Amniotic epithelial cell (primary cell): ENCODE data around the gene SCYGR5.
"Not testable (repeated sequence)": the region's sequence is repeated elsewhere in the genome, so short reads cannot be mapped to it uniquely, and the experiment has no call there.

ENCODE experiments used
- DNase-seq: peaks from one replicate; pipeline ENCODE4 v3.0.0-alpha.2; 2010; ENCODE audit warnings: low read depth

The SCYGR5 gene

GRCh38 chr2:227673620-227674019, 7.0 kb downstream of the SCYGR5 start:
- not testable (repeated sequence) for DNase-seq

- peak; percentile 53 for DNase-seq
These were observed 7.9 kb downstream of the SCYGR5 start for GRCh38 chr2:227674485-227674884.

DNA sequence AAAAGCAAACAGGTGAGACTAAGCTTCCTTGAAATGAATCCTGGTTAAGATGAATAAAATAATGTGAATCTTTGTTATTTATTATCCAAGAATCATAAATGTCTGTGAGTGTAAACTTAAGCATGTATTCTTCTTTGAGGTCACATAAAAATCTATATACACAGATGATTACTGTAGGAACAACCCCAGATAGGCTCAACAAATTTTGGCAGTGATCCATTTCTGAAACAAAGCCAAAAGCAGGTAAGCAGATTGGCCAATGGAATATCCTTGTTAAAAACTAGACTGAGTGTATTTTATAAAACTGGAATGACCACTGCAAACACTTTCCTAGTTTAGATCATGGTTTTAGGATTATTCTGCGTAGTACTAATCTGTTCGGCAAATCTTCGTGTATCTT, 11.3 kb downstream of the SCYGR5 start:
- no peak for DNase-seq

DNA sequence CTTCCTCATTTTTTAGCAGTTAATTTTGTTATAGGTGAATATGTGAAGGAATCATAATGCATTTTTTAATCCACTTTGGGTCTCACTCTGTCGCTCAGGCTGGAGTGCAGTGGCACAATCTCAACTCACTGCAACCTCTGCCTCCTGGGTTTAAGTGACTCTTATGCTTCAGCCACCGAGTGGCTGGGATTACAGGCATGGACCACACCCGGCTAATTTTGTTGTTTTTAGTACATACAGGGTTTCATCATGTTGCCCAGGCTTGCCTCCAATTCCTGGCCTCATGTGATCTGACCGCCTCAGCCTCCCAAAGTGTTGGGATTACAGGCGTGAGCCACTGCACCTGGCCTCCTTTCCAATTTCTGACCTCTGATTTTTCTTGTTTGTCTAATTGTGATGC, 17.7 kb downstream of the SCYGR5 start:
- DNase-seq = no peak

- DNase-seq = no peak
These were observed 20.6 kb downstream of the SCYGR5 start for GRCh38 chr2:227687189-227687588.

- DNase-seq = no peak
These were observed 30.5 kb downstream of the SCYGR5 start for GRCh38 chr2:227696990-227697679.

DNA sequence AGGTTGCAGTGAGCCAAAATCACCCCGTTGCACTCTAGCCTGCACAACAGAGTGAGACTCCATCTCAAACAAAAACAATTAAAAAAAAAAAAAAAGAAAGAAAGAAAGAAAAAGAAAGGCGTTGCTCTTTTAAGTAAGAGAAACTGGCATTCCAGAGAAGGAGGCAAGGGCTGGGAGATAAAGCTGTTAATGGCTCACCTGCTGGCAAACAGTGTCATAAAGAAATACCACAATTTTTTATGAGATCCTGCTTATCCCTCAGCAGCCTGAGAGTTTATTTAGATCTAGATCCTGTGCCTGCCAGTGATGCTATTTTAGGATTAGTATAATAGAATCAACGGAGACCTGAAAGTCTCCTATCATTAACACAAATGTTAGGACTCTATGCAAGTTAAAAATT, 35.0 kb downstream of the SCYGR5 start:
- DNase-seq = no peak

DNA sequence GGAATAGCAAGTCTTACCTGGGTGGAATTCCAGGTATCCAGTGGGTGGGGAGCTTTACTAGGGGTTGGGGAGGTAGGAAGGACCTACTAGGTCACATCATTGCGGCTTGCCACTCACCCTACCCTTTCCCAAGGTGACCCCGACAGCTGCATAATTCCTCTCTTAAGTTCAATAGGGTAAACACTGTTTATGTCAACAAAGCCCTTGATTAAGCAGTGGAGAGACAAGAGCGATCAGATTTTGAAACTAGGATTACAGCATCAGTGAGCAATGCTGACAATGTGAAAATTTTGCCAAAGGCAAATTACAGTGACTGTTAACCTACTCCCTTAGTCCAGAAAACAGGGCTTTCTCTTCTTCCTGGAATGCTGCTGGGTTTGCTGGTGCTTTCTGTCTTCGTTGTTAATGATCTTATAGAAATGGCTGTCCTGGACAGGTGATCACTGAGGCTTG, 36.7 kb downstream of the SCYGR5 start:
- peak; percentile 56 for DNase-seq

DNA sequence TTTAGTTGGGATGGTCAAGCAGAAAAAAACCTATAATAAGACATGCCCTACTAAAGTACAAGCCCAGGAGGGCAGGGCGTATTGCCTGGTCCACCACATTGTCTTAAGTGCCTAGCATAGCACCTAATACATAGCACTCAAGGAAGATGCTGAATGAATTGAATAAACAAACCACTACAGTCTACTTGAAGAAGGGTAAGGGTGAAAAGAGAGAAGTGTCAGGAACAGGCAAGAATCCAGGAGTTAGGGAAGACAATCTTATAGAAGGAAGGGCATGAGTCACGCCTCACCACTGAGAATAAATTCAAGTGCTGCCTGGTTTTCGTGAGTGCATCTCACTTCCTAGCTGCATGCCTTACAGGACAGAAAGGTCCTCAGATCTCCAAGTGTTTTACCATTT, 37.4 kb downstream of the SCYGR5 start:
- peak; percentile 51 for DNase-seq

- DNase-seq = no peak
These were observed 40.3 kb downstream of the SCYGR5 start for GRCh38 chr2:227706859-227707258.

DNA sequence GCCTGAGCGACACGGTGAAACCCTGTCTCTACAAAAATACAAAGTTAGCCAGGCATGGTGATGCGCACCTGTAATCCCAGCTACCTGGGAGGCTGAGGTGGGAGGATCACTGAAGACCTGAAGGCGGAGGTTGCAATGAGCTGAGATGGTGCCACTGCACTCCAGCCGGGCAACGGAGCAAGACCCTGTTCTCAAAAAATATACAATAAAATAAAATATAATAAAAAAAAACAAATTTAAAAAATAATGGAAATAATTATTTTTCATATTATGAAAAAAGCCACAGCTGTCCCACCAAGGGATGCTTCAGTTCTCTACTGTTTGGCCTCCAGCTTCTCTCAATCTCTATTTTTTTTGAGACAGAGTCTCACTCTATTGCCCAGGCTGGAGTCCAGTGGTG, 40.8 kb downstream of the SCYGR5 start:
- DNase-seq = no peak

DNA sequence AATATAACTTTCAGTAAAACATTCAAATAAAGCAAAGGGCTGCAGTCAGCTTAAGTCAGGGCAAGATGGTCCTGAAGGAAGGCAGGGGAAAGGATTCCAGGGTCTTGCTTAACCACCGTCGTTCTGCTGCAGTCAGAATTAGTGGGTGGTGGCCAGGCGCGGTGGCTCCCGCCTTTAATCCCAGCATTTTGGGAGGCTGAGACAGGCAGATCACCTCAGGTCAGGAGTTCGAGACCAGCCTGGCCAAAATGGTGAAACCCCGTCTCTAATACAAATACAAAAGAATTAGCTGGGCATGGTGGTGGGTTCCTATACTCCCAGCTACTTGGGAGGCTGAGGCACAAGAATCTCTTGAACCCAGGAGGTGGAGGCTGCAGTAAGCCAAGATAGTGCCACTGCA, 44.4 kb downstream of the SCYGR5 start:
- DNase-seq = no peak

GRCh38 chr2:227713291-227713690, 46.7 kb downstream of the SCYGR5 start:
- DNase-seq = peak; percentile 39

DNA sequence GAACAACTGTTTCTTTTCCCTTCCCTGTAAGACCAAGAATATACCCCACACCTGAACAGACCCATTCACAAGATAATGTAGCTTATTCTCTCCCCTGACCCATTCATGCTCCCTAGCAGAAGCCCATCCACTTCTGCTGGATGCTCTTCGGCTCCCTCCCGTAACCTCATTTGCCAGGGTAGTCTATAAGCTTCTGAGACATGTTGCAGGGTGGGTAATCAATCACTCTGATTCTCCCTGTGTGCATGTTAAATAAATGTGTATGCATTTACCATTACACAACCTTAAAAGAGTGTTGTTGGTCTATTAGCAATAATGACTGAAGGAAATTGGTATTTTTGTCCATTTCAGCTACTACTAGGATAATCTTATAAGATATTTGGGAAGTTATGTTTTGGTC, 49.9 kb downstream of the SCYGR5 start:
- no peak for DNase-seq
